SK-N-MC (cell line): ENCODE results near the gene ARFRP1.

Experiments used
- EZH2 ChIP-seq: fragments of 200-600 bp; sonication (generic); IDR thresholded peaks from one replicate; pipeline ENCODE4 v1.6.1; 2017; ENCODE audit warnings: antibody characterized with exemption
- FOXP2 ChIP-seq: optimal IDR thresholded peaks from 2 replicates; pipeline ENCODE3; 2011; ENCODE audit warnings: mild to moderate bottlenecking, moderate library complexity; ENCODE audit not compliant: insufficient read depth; ENCODE audit errors: extremely low read length, control extremely low read depth
- POLR2AphosphoS5 ChIP-seq: IDR thresholded peaks from 2 replicates; pipeline ENCODE4 v1.6.1; 2012; ENCODE audit warnings: mild to moderate bottlenecking, low read depth, low read length, borderline replicate concordance

DNA sequence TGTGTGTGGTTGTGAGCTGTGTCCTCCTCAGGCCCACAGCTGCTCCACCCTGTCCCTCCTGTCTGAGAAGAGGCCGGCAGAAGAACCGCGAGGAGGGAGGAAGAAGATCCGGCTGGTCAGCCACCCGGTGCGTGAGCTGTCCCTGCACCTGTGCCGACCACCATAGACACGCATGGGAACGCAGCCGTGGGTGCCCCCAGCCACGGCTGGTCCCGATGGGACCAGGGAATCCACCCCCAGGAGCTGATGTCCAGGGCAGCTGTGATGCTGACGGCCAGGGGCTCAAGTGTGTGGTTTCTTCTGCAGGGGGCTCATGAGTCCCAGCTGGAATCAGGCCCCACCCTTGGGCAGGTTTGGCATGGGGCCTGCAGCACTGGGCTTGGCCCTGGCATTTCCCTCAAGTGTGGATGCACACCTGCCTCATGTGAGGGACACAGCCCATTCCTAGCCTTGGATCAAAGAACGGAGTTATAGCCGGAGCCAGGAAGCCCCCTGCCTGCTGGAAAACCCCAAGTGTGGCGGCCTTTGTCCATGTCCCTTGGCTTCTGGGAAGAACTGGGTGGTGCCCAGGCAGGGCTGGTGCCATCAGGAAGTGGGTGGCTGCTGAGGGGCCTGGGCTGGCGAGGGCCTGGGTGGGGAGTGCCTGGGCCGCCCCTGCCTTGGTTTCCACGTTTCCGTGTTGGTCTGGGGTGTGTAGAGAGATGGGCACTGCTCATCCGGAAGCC, 15.9 kb downstream of the ARFRP1 start:
- TF ChIP-seq POLR2AphosphoS5 (no peak), EZH2 (no peak), FOXP2 (no peak)
